PFSK-1 (cell line): ENCODE results near the gene SLC44A5.

Experiments used
- POLR2AphosphoS5 ChIP-seq: IDR thresholded peaks from 2 replicates; pipeline ENCODE4 v1.6.1; 2012; ENCODE audit warnings: low read depth, mild to moderate bottlenecking, control low read depth, low read length, moderate library complexity
- TF ChIP-seq, protein P1 (sequence below), 2 experiments: IDR thresholded peaks; 2 replicates each; pipeline versions ENCODE4 v1.6.1 to v1.8.0; 2011 to 2012; ENCODE audit warnings: low read depth in 2 of 2, low read length in 2 of 2, control low read depth in 1 of 2, inconsistent platforms in 1 of 2, mild to moderate bottlenecking in 1 of 2, moderate library complexity in 1 of 2; ENCODE audit not compliant: insufficient read depth in 1 of 2

DNA sequence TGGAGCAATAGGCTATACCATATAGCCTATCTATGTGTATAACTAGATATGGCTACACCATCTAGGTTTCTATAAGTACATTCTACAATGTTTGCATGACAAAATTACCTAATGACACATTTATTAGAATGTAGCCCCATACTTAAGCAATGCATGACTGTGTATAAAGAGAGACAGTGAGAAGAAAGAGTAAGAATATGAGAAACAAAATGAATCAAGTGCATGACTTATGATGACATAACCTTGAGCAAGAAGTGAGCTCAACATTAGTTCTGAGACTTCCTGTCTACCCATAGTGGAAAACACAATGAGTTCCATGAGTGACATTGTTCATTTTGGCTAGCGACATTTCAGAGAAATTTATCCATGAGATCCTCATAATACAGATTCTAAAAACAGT lies 10.1 kb downstream of the SLC44A5 start:
- TF ChIP-seq, protein P1, sequence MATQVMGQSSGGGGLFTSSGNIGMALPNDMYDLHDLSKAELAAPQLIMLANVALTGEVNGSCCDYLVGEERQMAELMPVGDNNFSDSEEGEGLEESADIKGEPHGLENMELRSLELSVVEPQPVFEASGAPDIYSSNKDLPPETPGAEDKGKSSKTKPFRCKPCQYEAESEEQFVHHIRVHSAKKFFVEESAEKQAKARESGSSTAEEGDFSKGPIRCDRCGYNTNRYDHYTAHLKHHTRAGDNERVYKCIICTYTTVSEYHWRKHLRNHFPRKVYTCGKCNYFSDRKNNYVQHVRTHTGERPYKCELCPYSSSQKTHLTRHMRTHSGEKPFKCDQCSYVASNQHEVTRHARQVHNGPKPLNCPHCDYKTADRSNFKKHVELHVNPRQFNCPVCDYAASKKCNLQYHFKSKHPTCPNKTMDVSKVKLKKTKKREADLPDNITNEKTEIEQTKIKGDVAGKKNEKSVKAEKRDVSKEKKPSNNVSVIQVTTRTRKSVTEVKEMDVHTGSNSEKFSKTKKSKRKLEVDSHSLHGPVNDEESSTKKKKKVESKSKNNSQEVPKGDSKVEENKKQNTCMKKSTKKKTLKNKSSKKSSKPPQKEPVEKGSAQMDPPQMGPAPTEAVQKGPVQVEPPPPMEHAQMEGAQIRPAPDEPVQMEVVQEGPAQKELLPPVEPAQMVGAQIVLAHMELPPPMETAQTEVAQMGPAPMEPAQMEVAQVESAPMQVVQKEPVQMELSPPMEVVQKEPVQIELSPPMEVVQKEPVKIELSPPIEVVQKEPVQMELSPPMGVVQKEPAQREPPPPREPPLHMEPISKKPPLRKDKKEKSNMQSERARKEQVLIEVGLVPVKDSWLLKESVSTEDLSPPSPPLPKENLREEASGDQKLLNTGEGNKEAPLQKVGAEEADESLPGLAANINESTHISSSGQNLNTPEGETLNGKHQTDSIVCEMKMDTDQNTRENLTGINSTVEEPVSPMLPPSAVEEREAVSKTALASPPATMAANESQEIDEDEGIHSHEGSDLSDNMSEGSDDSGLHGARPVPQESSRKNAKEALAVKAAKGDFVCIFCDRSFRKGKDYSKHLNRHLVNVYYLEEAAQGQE (IDR thresholded peaks at IDR 0.05; ENCODE audit: insufficient read depth in 1 of 2, low read depth in 2 of 2, low read length in 2 of 2), result no peak
- no peak for TF ChIP-seq POLR2AphosphoS5
